BE2C (cell line): ENCODE results near the gene HOXA13.

Source experiments
- DNase-seq: peaks from one replicate; pipeline ENCODE4 v3.0.0-alpha.2; 2020
- H3K27me3 ChIP-seq: fragments of 250-450 bp; sonication (Bioruptor Pico); 2 replicates; pipeline ENCODE4 v1.5.1; 2020; ENCODE audit warnings: mild to moderate bottlenecking
- H3K36me3 ChIP-seq: fragments of 250-450 bp; sonication (Bioruptor Pico); 2 replicates; pipeline ENCODE4 v1.5.1; 2020; ENCODE audit warnings: mild to moderate bottlenecking
- H3K4me1 ChIP-seq: fragments of 250-450 bp; sonication (Bioruptor Pico); 2 replicates; pipeline ENCODE4 v1.5.1; 2020
- H3K4me3 ChIP-seq: 2 replicates; pipeline ENCODE4 v1.5.1; 2011; ENCODE audit warnings: low read depth, low read length
- H3K9me3 ChIP-seq: fragments of 250-450 bp; sonication (Bioruptor Pico); 2 replicates; pipeline ENCODE4 v1.5.1; 2020
- TF ChIP-seq, protein P1 (sequence below): IDR thresholded peaks from 2 replicates; pipeline ENCODE4 v1.5.1; 2012; ENCODE audit warnings: mild to moderate bottlenecking, low read depth, low read length

The HOXA13 gene

DNA sequence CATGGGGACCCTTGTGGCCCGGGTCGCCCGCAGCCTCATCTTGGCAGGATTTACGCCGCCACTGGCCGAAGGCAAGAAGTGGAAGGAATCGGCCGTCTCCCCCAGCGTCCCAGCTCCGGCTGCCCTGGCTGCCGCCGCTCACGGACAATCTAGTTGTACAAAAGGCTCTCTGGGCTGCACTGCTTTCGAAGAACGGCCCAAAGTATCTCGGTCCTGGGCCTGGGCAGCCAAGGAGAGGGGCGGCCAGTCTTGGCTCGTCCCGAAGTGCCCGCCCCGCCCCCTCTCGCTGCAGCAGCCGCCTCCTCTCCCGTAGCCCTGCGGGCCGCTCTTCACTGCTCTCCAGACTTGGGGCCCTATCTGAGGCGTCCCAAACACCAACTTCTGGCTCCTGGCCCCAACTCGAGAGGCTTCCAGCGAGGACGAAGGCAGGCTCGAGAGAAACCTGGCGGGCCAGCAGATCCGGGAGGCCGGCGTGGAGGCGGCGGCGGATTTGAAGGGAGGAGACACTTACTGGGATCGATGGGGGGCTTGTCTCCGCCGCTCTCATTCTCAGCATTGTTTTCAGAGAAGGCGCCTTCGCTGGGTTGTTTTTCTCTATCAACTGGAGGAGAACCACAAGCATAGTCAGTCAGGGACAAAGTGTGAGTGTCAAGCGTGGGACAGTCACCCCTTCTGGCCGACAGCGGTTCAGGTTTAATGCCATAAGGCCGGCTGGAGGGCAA lies 35.4 kb downstream of the HOXA13 start:
- H3K27me3 ChIP-seq = peaks cover 97% of the 10 kb centered on the region
- no peak overlapping the region for H3K4me3 ChIP-seq
- H3K36me3 ChIP-seq = no peaks in the 10 kb centered on the region
- H3K9me3 ChIP-seq = no peaks in the 10 kb centered on the region
- no peaks in the 10 kb centered on the region for H3K4me1 ChIP-seq
- TF ChIP-seq, protein P1, sequence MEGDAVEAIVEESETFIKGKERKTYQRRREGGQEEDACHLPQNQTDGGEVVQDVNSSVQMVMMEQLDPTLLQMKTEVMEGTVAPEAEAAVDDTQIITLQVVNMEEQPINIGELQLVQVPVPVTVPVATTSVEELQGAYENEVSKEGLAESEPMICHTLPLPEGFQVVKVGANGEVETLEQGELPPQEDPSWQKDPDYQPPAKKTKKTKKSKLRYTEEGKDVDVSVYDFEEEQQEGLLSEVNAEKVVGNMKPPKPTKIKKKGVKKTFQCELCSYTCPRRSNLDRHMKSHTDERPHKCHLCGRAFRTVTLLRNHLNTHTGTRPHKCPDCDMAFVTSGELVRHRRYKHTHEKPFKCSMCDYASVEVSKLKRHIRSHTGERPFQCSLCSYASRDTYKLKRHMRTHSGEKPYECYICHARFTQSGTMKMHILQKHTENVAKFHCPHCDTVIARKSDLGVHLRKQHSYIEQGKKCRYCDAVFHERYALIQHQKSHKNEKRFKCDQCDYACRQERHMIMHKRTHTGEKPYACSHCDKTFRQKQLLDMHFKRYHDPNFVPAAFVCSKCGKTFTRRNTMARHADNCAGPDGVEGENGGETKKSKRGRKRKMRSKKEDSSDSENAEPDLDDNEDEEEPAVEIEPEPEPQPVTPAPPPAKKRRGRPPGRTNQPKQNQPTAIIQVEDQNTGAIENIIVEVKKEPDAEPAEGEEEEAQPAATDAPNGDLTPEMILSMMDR = 0 out of 2 replicates have a peak, but pooled peaks have one; percentile 1
- DNase-seq = no peak

DNA sequence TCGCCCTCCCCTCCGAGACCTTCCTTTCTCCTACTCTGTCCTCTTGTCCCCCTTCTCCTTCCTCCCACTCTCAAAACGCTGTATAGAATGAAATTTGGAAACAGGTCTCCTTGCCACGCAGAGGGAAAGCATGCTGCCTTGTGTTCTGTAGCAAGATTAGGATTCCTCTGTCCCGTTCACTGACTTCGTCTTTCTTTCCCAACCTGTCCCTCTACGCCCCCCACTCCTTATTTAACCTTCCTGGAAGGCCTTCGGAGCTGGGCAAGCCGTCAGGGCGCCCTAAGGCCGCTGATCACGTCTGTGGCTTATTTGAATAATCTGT lies 35.9 kb downstream of the HOXA13 start:
- no peak for DNase-seq
- H3K4me3 ChIP-seq = no peak overlapping the region
- H3K27me3 ChIP-seq = peaks cover 97% of the 10 kb centered on the region
- H3K36me3 ChIP-seq = no peaks in the 10 kb centered on the region
- no peaks in the 10 kb centered on the region for H3K9me3 ChIP-seq
- TF ChIP-seq, protein P1 = 0 out of 2 replicates have a peak, but pooled peaks have one; percentile 2
- H3K4me1 ChIP-seq = no peaks in the 10 kb centered on the region

DNA sequence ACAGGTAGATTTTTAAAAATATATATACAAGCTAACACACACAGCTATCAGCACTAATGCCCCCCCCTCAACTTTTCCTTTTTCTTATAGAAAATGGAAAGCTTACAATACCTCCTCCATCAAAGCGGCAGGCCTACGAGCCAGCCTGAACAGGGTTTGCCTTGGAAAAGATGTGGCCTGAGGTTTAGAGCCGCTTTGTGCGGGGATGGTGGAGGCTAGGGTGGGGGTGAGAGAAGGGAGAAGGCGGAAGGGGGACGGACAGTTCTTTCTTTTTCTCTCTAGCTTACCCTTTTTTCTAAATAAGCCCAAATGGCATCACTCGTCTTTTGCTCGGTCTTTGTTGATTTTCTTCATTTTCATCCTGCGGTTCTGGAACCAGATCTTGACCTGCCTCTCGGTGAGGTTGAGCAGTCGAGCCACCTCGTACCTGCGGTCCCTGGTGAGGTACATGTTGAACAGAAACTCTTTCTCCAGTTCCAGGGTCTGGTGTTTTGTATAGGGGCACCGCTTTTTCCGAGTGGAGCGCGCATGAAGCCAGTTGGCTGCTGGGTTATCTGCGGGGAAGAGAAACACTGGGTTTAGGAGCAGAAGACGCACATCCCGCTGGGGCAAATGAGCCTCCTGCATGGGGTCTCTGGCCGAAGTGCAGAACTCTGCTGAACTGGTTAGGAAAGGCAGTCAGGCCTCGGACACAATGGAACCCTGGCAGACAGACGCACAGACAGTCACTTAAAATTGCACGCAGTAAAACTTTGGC lies 36.4 kb downstream of the HOXA13 start:
- Histone ChIP-seq H3K4me3 (no peak overlapping the region), H3K4me1 (no peaks in the 10 kb centered on the region), H3K36me3 (no peaks in the 10 kb centered on the region), H3K27me3 (peaks cover 97% of the 10 kb centered on the region), H3K9me3 (no peaks in the 10 kb centered on the region)
- TF ChIP-seq, protein P1 = no peak
- no peak for DNase-seq

DNA sequence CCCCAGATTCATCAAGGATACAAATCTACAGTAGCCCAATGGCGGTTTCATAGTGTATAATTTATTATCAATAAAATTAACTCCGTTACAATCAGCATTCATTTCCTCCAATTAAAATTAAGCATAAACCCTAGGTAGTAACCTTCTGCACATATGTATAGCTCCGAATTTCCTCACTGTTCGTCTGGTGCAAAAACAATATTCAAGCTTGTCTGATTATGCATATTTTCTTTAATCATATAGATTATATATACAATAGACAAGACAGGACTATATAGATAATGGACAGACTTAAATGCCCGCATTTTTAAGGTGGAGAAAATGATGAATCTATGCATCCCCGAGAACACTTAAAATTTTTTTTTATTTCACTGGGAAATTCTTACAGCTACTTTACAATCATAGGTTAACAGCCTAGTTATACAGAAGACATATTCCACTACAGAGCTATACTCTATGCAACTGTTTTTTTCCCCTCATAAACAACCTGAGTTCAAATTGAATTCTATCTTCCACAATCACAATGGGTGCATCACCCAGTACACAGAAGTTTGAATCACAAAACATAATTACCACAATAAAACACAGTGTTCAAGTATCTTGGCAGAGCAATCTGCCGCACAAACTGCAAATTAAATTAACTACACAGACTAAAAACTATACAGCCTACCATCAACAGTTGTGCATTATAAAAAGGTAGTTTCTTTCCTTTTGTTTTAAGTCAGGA lies 37.2 kb downstream of the HOXA13 start:
- peaks cover 97% of the 10 kb centered on the region for H3K27me3 ChIP-seq
- H3K36me3 ChIP-seq = no peaks in the 10 kb centered on the region
- no peak for DNase-seq
- TF ChIP-seq, protein P1 = no peak
- H3K4me1 ChIP-seq = no peaks in the 10 kb centered on the region
- no peaks in the 10 kb centered on the region for H3K9me3 ChIP-seq
- H3K4me3 ChIP-seq = no peak overlapping the region

DNA sequence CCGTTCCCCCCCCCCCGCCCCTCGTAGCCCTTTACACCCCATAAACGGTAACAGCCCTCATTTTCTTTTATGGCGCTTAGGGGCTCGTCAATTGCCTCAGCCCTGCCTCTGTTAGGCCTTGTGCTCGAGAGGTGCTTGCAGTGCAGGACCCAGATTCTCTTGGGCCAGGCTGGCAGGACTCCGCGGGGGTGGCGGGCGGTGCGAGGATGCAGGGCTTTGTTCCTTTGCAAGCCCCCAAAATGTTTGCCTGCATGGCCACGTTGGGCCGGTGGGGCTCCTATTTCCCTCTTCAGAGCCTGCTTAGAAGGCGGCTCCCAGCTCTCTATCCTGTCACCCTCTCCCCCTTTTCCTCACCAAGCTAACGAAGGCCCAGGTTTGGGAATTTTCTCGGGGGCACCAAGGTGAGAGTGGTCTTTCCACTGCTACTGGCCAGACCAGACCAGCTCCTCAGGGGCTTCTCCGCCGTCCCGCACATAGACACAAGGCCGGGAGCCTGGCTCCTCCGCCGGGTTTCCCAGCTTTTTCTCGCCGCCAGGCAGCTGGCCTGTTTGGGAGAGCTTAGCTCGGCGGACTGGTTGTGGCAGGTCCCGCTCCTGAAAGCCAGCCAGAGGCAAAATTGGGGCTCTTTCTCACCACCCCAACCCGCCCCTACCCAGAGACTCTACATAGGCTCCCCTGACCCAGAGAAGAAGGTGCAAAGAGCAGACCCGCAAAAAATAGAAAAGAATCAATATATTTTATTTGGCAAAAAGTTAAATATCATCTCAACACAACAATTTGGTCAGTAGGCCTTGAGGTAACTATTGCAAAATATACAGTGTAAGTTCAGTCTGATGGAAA lies 38.0 kb downstream of the HOXA13 start:
- H3K27me3 ChIP-seq = peaks cover 97% of the 10 kb centered on the region
- H3K4me3 ChIP-seq = no peak overlapping the region
- no peaks in the 10 kb centered on the region for H3K9me3 ChIP-seq
- H3K4me1 ChIP-seq = no peaks in the 10 kb centered on the region
- TF ChIP-seq, protein P1 = no peak
- no peak for DNase-seq
- H3K36me3 ChIP-seq = no peaks in the 10 kb centered on the region
